ENCODE measurements around the gene LIMK2. TPM values are rescaled to one million over a fixed set of nuclear protein-coding genes. Genes with fewer than 3 reads are reported as not detected.

LIMK2 gene
- total RNA-seq (2021) (33.1 to 42.8 TPM (median 33.6 TPM) in 3 replicates), Bru-seq, nascent RNA (percentile 72 among the genes with signal in this experiment)
- long read RNA-seq, experiment 1, transcript LIMK2-204 (15 exons, 2,657 nt), result minor isoform, 5 of 200 reads
- long read RNA-seq, experiment 1, transcript LIMK2-201 (16 exons, 3,670 nt), result major isoform, 69 of 200 reads
- long read RNA-seq, experiment 1, partial matches to known transcripts, result 27 of 200 reads
- long read RNA-seq, experiment 1, other reads (novel, unspliced or antisense), result 95 of 200 reads
- long read RNA-seq, experiment 2, partial matches to known transcripts, result 10 of 28 reads
- long read RNA-seq, experiment 2, other reads (novel, unspliced or antisense), result 15 of 28 reads
- long read RNA-seq, experiment 3, transcript LIMK2-201 (16 exons, 3,670 nt), result major isoform, 6 of 13 reads
- long read RNA-seq, experiment 3, partial matches to known transcripts, result 0 of 13 reads
- long read RNA-seq, experiment 3, other reads (novel, unspliced or antisense), result 6 of 13 reads

DNA sequence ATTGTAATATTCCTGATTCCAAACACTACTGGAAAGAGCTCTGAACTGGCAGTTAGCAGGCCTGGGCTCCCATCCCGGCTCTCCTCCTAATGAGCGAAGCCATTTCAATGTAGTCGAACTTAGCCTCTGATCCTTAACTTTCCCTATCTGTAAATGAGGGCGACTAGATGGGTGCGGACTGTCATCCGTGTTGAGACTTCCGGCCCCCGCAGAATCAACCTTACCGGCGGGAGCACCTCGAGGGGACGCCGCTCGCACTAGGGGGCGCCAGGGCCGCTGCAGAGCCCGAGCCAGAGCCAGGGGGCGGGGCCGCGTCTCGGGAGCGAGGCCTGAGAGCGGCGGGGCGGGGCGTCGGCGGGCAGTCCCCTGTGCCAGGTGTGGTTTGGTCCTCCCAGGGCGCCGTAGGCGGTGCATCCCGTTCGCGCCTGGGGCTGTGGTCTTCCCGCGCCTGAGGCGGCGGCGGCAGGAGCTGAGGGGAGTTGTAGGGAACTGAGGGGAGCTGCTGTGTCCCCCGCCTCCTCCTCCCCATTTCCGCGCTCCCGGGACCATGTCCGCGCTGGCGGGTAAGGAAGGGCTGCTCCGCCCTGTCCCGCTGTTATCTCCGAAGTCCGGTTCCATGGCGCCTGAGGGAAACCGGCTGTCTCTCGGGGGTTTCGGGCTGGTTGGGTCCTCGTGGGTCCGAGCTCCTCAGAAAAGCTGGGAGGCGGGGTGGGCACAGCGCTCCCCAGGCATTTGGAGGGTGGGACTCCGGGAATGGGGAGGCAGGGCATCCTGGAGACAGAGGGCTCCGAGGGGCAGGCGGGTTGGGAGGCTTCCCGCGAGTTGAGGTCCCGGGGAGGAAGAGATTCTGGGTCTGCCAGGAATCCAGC lies at the start of gene LIMK2:
TSS of gene LIMK2 (plus strand) at position 437 of the 869 bp plus-strand sequence. CDS start at position 548, 111 bp downstream.
- POLR2A ChIA-PET, result interaction anchor here (0.6 to 2.1 kb wide), 8 partner anchors 8 to 135 kb away, joined by 3 to 6 read pairs (median 4); partner anchors contain the start of gene PIK3IP1
- peaks cover 4% of the 10 kb centered on the region; the same call in 1 of the 2 replicates for H3K36me3 Mint-ChIP-seq
- H3K9me3 Mint-ChIP-seq, result no peaks in the 10 kb centered on the region
- peak within 1 kb of the TSS; percentile 88 for H3K4me3 Mint-ChIP-seq
- peaks cover 20% of the 10 kb centered on the region for H3K4me1 Mint-ChIP-seq
- DNase-seq (ENCODE audit: low spot score), result peak; percentile 97
- no peak within 1 kb of the TSS for H3K27ac Mint-ChIP-seq
- CTCF ChIA-PET, result interaction anchor here (0.5 to 5.0 kb wide), 41 partner anchors 8 to 396 kb away, joined by 3 to 123 read pairs (median 4); partner anchors contain the start of genes PIK3IP1, PLA2G3 and SELENOM
- no peaks in the 10 kb centered on the region for H3K27me3 Mint-ChIP-seq (ENCODE audit: low read depth)
- peak; percentile 96 for ATAC-seq
- peak; percentile 55; the same call in 1 of the 2 replicates for TF ChIP-seq E2F4 (CRISPR knock-in tag; IDR thresholded peaks at IDR 0.05; ENCODE audit: borderline replicate concordance, low read depth)
- TF ChIP-seq MXD4 (CRISPR knock-in tag; IDR thresholded peaks at IDR 0.05; ENCODE audit: borderline replicate concordance), result no peak
- TF ChIP-seq NR1H2 (CRISPR knock-in tag; IDR thresholded peaks at IDR 0.05), result no peak
- TF ChIP-seq ZNF396 (CRISPR knock-in tag; IDR thresholded peaks at IDR 0.05; ENCODE audit: borderline replicate concordance), result no peak
- no peak for TF ChIP-seq ZNF512 (CRISPR knock-in tag; IDR thresholded peaks at IDR 0.05; ENCODE audit: borderline replicate concordance)
- no peak for TF ChIP-seq ZBTB21 (CRISPR knock-in tag; IDR thresholded peaks at IDR 0.05; ENCODE audit: borderline replicate concordance)
- peak; percentile 72; the same call in 1 of the 2 replicates for TF ChIP-seq ZBTB43 (CRISPR knock-in tag; IDR thresholded peaks at IDR 0.05)
- TF ChIP-seq CREB1 (CRISPR knock-in tag; IDR thresholded peaks at IDR 0.05), result no peak
- TF ChIP-seq ATF1 (CRISPR knock-in tag; IDR thresholded peaks at IDR 0.05), result no peak
- TF ChIP-seq, protein P1, sequence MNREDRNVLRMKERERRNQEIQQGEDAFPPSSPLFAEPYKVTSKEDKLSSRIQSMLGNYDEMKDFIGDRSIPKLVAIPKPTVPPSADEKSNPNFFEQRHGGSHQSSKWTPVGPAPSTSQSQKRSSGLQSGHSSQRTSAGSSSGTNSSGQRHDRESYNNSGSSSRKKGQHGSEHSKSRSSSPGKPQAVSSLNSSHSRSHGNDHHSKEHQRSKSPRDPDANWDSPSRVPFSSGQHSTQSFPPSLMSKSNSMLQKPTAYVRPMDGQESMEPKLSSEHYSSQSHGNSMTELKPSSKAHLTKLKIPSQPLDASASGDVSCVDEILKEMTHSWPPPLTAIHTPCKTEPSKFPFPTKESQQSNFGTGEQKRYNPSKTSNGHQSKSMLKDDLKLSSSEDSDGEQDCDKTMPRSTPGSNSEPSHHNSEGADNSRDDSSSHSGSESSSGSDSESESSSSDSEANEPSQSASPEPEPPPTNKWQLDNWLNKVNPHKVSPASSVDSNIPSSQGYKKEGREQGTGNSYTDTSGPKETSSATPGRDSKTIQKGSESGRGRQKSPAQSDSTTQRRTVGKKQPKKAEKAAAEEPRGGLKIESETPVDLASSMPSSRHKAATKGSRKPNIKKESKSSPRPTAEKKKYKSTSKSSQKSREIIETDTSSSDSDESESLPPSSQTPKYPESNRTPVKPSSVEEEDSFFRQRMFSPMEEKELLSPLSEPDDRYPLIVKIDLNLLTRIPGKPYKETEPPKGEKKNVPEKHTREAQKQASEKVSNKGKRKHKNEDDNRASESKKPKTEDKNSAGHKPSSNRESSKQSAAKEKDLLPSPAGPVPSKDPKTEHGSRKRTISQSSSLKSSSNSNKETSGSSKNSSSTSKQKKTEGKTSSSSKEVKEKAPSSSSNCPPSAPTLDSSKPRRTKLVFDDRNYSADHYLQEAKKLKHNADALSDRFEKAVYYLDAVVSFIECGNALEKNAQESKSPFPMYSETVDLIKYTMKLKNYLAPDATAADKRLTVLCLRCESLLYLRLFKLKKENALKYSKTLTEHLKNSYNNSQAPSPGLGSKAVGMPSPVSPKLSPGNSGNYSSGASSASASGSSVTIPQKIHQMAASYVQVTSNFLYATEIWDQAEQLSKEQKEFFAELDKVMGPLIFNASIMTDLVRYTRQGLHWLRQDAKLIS (CRISPR knock-in tag; IDR thresholded peaks at IDR 0.05; ENCODE audit: borderline replicate concordance), result no peak
- TF ChIP-seq, protein P2, sequence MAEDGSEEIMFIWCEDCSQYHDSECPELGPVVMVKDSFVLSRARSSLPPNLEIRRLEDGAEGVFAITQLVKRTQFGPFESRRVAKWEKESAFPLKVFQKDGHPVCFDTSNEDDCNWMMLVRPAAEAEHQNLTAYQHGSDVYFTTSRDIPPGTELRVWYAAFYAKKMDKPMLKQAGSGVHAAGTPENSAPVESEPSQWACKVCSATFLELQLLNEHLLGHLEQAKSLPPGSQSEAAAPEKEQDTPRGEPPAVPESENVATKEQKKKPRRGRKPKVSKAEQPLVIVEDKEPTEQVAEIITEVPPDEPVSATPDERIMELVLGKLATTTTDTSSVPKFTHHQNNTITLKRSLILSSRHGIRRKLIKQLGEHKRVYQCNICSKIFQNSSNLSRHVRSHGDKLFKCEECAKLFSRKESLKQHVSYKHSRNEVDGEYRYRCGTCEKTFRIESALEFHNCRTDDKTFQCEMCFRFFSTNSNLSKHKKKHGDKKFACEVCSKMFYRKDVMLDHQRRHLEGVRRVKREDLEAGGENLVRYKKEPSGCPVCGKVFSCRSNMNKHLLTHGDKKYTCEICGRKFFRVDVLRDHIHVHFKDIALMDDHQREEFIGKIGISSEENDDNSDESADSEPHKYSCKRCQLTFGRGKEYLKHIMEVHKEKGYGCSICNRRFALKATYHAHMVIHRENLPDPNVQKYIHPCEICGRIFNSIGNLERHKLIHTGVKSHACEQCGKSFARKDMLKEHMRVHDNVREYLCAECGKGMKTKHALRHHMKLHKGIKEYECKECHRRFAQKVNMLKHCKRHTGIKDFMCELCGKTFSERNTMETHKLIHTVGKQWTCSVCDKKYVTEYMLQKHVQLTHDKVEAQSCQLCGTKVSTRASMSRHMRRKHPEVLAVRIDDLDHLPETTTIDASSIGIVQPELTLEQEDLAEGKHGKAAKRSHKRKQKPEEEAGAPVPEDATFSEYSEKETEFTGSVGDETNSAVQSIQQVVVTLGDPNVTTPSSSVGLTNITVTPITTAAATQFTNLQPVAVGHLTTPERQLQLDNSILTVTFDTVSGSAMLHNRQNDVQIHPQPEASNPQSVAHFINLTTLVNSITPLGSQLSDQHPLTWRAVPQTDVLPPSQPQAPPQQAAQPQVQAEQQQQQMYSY (CRISPR knock-in tag; IDR thresholded peaks at IDR 0.05), result 0 out of 2 replicates have a peak, but pooled peaks have one; percentile 15
- TF ChIP-seq MLX (CRISPR knock-in tag; IDR thresholded peaks at IDR 0.05), result no peak
- 0 out of 2 replicates have a peak, but pooled peaks have one; percentile 25 for TF ChIP-seq TP53 (CRISPR knock-in tag; IDR thresholded peaks at IDR 0.05)
- TF ChIP-seq, protein P3, sequence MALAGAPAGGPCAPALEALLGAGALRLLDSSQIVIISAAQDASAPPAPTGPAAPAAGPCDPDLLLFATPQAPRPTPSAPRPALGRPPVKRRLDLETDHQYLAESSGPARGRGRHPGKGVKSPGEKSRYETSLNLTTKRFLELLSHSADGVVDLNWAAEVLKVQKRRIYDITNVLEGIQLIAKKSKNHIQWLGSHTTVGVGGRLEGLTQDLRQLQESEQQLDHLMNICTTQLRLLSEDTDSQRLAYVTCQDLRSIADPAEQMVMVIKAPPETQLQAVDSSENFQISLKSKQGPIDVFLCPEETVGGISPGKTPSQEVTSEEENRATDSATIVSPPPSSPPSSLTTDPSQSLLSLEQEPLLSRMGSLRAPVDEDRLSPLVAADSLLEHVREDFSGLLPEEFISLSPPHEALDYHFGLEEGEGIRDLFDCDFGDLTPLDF (CRISPR knock-in tag; IDR thresholded peaks at IDR 0.05), result no peak
- TF ChIP-seq, protein P4, sequence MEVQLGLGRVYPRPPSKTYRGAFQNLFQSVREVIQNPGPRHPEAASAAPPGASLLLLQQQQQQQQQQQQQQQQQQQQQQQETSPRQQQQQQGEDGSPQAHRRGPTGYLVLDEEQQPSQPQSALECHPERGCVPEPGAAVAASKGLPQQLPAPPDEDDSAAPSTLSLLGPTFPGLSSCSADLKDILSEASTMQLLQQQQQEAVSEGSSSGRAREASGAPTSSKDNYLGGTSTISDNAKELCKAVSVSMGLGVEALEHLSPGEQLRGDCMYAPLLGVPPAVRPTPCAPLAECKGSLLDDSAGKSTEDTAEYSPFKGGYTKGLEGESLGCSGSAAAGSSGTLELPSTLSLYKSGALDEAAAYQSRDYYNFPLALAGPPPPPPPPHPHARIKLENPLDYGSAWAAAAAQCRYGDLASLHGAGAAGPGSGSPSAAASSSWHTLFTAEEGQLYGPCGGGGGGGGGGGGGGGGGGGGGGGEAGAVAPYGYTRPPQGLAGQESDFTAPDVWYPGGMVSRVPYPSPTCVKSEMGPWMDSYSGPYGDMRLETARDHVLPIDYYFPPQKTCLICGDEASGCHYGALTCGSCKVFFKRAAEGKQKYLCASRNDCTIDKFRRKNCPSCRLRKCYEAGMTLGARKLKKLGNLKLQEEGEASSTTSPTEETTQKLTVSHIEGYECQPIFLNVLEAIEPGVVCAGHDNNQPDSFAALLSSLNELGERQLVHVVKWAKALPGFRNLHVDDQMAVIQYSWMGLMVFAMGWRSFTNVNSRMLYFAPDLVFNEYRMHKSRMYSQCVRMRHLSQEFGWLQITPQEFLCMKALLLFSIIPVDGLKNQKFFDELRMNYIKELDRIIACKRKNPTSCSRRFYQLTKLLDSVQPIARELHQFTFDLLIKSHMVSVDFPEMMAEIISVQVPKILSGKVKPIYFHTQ (CRISPR knock-in tag; IDR thresholded peaks at IDR 0.05), result no peak
- TF ChIP-seq SP1 (CRISPR knock-in tag; conservative IDR thresholded peaks at IDR 0.05), result peak; percentile 82
